ENCODE results near the gene KNTC1. TPM values are rescaled to one million over a fixed set of nuclear protein-coding genes. Genes with fewer than 3 reads are reported as not detected.

Gene KNTC1
- total and polyA plus RNA-seq, 9 donors = 4.7 to 15.9 (median 8.6) TPM

DNA sequence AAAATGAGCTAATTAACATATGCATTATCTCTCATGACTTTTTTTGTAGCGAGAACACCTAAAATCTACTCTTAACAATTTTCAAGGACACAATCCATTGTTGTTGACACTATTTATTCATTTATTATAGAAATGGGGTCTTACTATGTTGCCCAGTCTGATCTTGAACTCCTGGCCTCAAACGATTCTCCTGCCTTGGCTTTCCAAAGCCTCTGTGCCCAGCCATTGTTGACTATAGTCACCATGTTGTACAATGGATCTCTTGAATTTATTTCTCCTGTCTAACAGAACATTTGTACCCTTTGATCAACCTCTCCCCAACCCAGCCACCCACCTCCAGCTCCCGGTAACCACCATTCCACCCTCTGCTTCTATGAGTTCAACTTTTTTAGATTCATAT is 134.9 kb downstream of the KNTC1 start:
- 88 to 93% (median 90%) methylated on average over 3 of the region's 3 CpGs for WGBS, 3 donors
- Histone ChIP-seq H3K4me1 (ENCODE audit: insufficient read depth) (no peaks in the 10 kb centered on the region), H3K27ac (no peak overlapping the region), H3K9me3 (no peaks in the 10 kb centered on the region), H3K27me3 (no peaks in the 10 kb centered on the region), H3K4me3 (no peak overlapping the region), H3K36me3 (no peaks in the 10 kb centered on the region)
- no peak for TF ChIP-seq POLR2A (IDR thresholded peaks at IDR 0.05)
- no peak for TF ChIP-seq EP300 (IDR thresholded peaks at IDR 0.05)
- no peak for TF ChIP-seq CTCF (IDR thresholded peaks at IDR 0.05)
- DNase-seq = no peak
- intact Hi-C loops (cut with DNase I) = no loop called here

GRCh38 chr12:122665349-122665748 is 138.3 kb downstream of the KNTC1 start:
- Histone ChIP-seq H3K36me3 (no peaks in the 10 kb centered on the region), H3K4me1 (ENCODE audit: insufficient read depth) (no peaks in the 10 kb centered on the region), H3K9me3 (no peaks in the 10 kb centered on the region), H3K27ac (no peak overlapping the region), H3K4me3 (no peak overlapping the region), H3K27me3 (no peaks in the 10 kb centered on the region)
- TF ChIP-seq EP300 (IDR thresholded peaks at IDR 0.05) = no peak
- no peak for TF ChIP-seq CTCF (IDR thresholded peaks at IDR 0.05)
- no peak for TF ChIP-seq POLR2A (IDR thresholded peaks at IDR 0.05)
- intact Hi-C loops (cut with DNase I) = no loop called here
- 86 to 88% (median 86%) methylated on average over 8 of the region's 8 CpGs for WGBS, 3 donors
- DNase-seq = no peak

GRCh38 chr12:122665759-122666158 is 138.7 kb downstream of the KNTC1 start:
- Histone ChIP-seq H3K27me3 (no peaks in the 10 kb centered on the region), H3K36me3 (no peaks in the 10 kb centered on the region), H3K4me1 (ENCODE audit: insufficient read depth) (no peaks in the 10 kb centered on the region), H3K4me3 (no peak overlapping the region), H3K27ac (no peak overlapping the region), H3K9me3 (no peaks in the 10 kb centered on the region)
- TF ChIP-seq EP300 (IDR thresholded peaks at IDR 0.05) (no peak), POLR2A (IDR thresholded peaks at IDR 0.05) (no peak)
- intact Hi-C loops (cut with DNase I) = no loop called here
- WGBS, 3 donors = 91 to 96% (median 93%) methylated on average over 5 of the region's 5 CpGs
- no peak for DNase-seq

DNA sequence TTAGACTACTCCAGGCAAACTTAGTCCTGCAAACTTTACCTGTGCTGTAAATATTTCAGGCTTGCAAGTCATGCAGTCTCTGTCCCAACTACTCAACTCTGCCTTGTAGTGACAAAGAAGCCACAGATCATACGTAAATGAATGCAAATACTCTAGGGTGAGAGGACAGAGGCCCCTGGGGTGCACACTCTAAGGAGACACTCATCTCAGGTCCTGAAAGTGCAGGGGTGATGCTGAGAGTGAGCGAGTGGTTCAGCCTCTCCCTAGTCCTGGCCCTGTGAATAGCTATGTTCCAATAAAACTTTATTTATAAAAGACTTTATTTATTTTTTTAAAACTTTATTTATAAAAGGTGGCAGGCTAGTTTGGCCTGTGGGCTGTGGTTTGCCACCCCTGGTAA is 141.2 kb downstream of the KNTC1 start:
- Histone ChIP-seq H3K4me3 (no peak overlapping the region), H3K27me3 (no peaks in the 10 kb centered on the region), H3K9me3 (no peaks in the 10 kb centered on the region), H3K36me3 (no peaks in the 10 kb centered on the region), H3K4me1 (ENCODE audit: insufficient read depth) (no peaks in the 10 kb centered on the region), H3K27ac (no peak overlapping the region)
- no peak for TF ChIP-seq EP300 (IDR thresholded peaks at IDR 0.05)
- TF ChIP-seq CTCF (IDR thresholded peaks at IDR 0.05) = no peak
- no peak for TF ChIP-seq POLR2A (IDR thresholded peaks at IDR 0.05)
- DNase-seq = no peak
- intact Hi-C loops (cut with DNase I) = no loop called here
- WGBS, 3 donors = 79 to 89% (median 85%) methylated on average over 2 of the region's 2 CpGs

DNA sequence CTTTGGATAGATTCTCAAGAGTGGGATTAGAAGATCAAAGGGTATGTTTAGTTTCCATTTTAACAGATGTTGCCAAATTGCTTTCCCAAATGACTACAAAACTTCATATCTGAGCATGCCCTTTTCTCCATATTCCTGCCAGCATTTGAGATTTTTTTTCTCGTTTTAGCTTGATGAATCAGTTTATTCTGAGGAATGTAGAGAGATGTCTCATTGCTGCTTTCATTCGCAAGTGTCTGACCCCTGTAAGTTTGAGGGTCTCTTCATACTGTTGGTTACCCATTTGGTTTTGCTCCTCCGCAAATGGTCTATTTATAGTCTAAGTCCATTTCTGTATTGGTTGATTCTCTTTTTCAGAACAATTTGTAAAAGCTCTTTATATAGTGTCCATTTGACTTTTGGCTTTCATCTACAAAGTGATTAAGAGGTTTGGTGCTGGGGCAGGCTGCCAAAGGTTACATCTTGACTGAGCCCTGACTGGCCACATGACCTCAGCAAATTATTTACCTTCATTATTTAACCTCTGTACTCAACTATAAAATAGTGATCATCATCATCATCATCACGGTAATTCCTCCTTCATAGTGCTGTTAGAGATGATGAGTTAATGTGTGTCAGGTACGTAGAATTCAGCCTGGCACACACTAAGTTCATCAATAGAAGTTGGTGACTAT is 142.5 kb downstream of the KNTC1 start:
- H3K4me1 ChIP-seq (ENCODE audit: insufficient read depth) = no peaks in the 10 kb centered on the region
- H3K4me3 ChIP-seq = no peak overlapping the region
- TF ChIP-seq CTCF (IDR thresholded peaks at IDR 0.05) = no peak
- no peak for TF ChIP-seq EP300 (IDR thresholded peaks at IDR 0.05)
- no peak for TF ChIP-seq POLR2A (IDR thresholded peaks at IDR 0.05)
- 40 to 47% (median 41%) methylated on average over 5 of the region's 5 CpGs for WGBS, 3 donors
- H3K27me3 ChIP-seq = no peaks in the 10 kb centered on the region
- H3K36me3 ChIP-seq = no peaks in the 10 kb centered on the region
- intact Hi-C loops (cut with DNase I) = no loop called here
- H3K9me3 ChIP-seq = no peaks in the 10 kb centered on the region
- no peak for DNase-seq
- no peak overlapping the region for H3K27ac ChIP-seq
